ENCODE data around the gene INTS15.

The INTS15 gene

GRCh38 chr7:6639627-6640026, 49.8 kb downstream of the INTS15 start:
- no peak for DNase-seq (ENCODE audit: low read depth)
- TF ChIP-seq CTCF (conservative IDR thresholded peaks at IDR 0.05; ENCODE audit: low read depth, low read length), result no peak
- H3K4me3 ChIP-seq (ENCODE audit: low read length), result no peak overlapping the region

GRCh38 chr7:6640246-6640721, 50.5 kb downstream of the INTS15 start:
- TF ChIP-seq CTCF (conservative IDR thresholded peaks at IDR 0.05; ENCODE audit: low read depth, low read length), result no peak
- DNase-seq (ENCODE audit: low read depth), result no peak
- H3K4me3 ChIP-seq (ENCODE audit: low read length), result no peak overlapping the region

GRCh38 chr7:6641305-6642035, 51.6 kb downstream of the INTS15 start:
- H3K4me3 ChIP-seq (ENCODE audit: low read length), result no peak overlapping the region
- no peak for DNase-seq (ENCODE audit: low read depth)

GRCh38 chr7:6642239-6642839, 52.5 kb downstream of the INTS15 start:
- H3K4me3 ChIP-seq (ENCODE audit: low read length), result no peak overlapping the region
- no peak for TF ChIP-seq CTCF (conservative IDR thresholded peaks at IDR 0.05; ENCODE audit: low read depth, low read length)
- DNase-seq (ENCODE audit: low read depth), result no peak

More at GRCh38 chr7:6641305-6642035, 51.6 kb downstream of the INTS15 start:
- no peak for TF ChIP-seq CTCF (conservative IDR thresholded peaks at IDR 0.05; ENCODE audit: low read depth, low read length)

GRCh38 chr7:6642861-6643640, 53.2 kb downstream of the INTS15 start:
- H3K4me3 ChIP-seq (ENCODE audit: low read length), result no peak overlapping the region
- no peak for TF ChIP-seq CTCF (conservative IDR thresholded peaks at IDR 0.05; ENCODE audit: low read depth, low read length)
- no peak for DNase-seq (ENCODE audit: low read depth)

GRCh38 chr7:6643915-6644625, 54.2 kb downstream of the INTS15 start:
- TF ChIP-seq CTCF (conservative IDR thresholded peaks at IDR 0.05; ENCODE audit: low read depth, low read length), result no peak
- DNase-seq (ENCODE audit: low read depth), result no peak
- H3K4me3 ChIP-seq (ENCODE audit: low read length), result no peak overlapping the region

All from retinal pigment epithelial cell (primary cell).